Endothelial cell (in vitro differentiated cells): ENCODE data around the gene IWS1. TPM values are rescaled to one million over a fixed set of nuclear protein-coding genes. Genes with fewer than 3 reads are reported as not detected.

Experiments used
- DNase-seq: peaks from one replicate; pipeline ENCODE4 v3.0.0; 2021; ENCODE audit warnings: low spot score
- H3K27ac Mint-ChIP-seq: one replicate; pipeline ENCODE4 v1.8.0; 2021; ENCODE audit warnings: mixed read lengths, inconsistent platforms; ENCODE audit not compliant: unreplicated experiment
- H3K27me3 Mint-ChIP-seq: one replicate; pipeline ENCODE4 v1.8.0; 2021; ENCODE audit warnings: mild to moderate bottlenecking, moderate library complexity, mixed read lengths, inconsistent platforms; ENCODE audit not compliant: unreplicated experiment
- H3K36me3 Mint-ChIP-seq: one replicate; pipeline ENCODE4 v1.8.0; 2021; ENCODE audit warnings: mild to moderate bottlenecking, low read depth, mixed read lengths, inconsistent platforms; ENCODE audit not compliant: unreplicated experiment
- H3K4me1 Mint-ChIP-seq: one replicate; pipeline ENCODE4 v1.8.0; 2021; ENCODE audit warnings: mild to moderate bottlenecking, mixed read lengths, inconsistent platforms; ENCODE audit not compliant: unreplicated experiment
- H3K4me3 Mint-ChIP-seq: one replicate; pipeline ENCODE4 v1.8.0; 2021; ENCODE audit warnings: mild to moderate bottlenecking, mixed read lengths, inconsistent platforms; ENCODE audit not compliant: unreplicated experiment
- H3K9me3 Mint-ChIP-seq: one replicate; pipeline ENCODE4 v1.8.0; 2021; ENCODE audit warnings: mixed read lengths, inconsistent platforms; ENCODE audit not compliant: unreplicated experiment
- total RNA-seq: library from RNA; stranded (reverse); fragmentation: NEBNext Ultra II Directional; extraction: Animal tissue kit (Norgen Biotek cat#: 25700); gene quantifications from one replicate; pipeline ENCODE4 v1.2.1, GENCODE V29; 2021; ENCODE audit not compliant: unreplicated experiment
- TF ChIP-seq, protein P1 (sequence below): fragments of 200-600 bp; sonication (generic); IDR thresholded peaks from one replicate; pipeline ENCODE4 v1.5.0; 2021; ENCODE audit warnings: antibody characterized with exemption; ENCODE audit not compliant: unreplicated experiment

IWS1 gene
- total RNA-seq, 1 donor from 2014 or later = 50.5 TPM

- no peak for DNase-seq
- TF ChIP-seq, protein P1, sequence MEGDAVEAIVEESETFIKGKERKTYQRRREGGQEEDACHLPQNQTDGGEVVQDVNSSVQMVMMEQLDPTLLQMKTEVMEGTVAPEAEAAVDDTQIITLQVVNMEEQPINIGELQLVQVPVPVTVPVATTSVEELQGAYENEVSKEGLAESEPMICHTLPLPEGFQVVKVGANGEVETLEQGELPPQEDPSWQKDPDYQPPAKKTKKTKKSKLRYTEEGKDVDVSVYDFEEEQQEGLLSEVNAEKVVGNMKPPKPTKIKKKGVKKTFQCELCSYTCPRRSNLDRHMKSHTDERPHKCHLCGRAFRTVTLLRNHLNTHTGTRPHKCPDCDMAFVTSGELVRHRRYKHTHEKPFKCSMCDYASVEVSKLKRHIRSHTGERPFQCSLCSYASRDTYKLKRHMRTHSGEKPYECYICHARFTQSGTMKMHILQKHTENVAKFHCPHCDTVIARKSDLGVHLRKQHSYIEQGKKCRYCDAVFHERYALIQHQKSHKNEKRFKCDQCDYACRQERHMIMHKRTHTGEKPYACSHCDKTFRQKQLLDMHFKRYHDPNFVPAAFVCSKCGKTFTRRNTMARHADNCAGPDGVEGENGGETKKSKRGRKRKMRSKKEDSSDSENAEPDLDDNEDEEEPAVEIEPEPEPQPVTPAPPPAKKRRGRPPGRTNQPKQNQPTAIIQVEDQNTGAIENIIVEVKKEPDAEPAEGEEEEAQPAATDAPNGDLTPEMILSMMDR = no peak
- H3K27me3 Mint-ChIP-seq = peaks cover 2% of the 10 kb centered on the region
- H3K4me1 Mint-ChIP-seq = peaks cover 7% of the 10 kb centered on the region
- no peak overlapping the region for H3K4me3 Mint-ChIP-seq
- H3K27ac Mint-ChIP-seq = no peak overlapping the region
- no peaks in the 10 kb centered on the region for H3K9me3 Mint-ChIP-seq
- peaks cover 7% of the 10 kb centered on the region for H3K36me3 Mint-ChIP-seq
These were observed 5.9 kb downstream of the IWS1 start for GRCh38 chr2:127520424-127520823.

GRCh38 chr2:127517465-127517864 lies 8.8 kb downstream of the IWS1 start:
- Mint-ChIP-seq H3K9me3 (no peaks in the 10 kb centered on the region), H3K36me3 (peaks cover 12% of the 10 kb centered on the region), H3K27me3 (no peaks in the 10 kb centered on the region), H3K4me3 (no peak overlapping the region), H3K27ac (no peak overlapping the region), H3K4me1 (peaks cover 18% of the 10 kb centered on the region)
- TF ChIP-seq, protein P1 = no peak
- no peak for DNase-seq

- no peaks in the 10 kb centered on the region for H3K27me3 Mint-ChIP-seq
- peaks cover 29% of the 10 kb centered on the region for H3K4me1 Mint-ChIP-seq
- no peak overlapping the region for H3K4me3 Mint-ChIP-seq
- TF ChIP-seq, protein P1 = no peak
- H3K9me3 Mint-ChIP-seq = no peaks in the 10 kb centered on the region
- H3K36me3 Mint-ChIP-seq = peaks cover 8% of the 10 kb centered on the region
- no peak overlapping the region for H3K27ac Mint-ChIP-seq
- DNase-seq = no peak
These were observed 10.1 kb downstream of the IWS1 start for GRCh38 chr2:127516041-127516762.

- H3K36me3 Mint-ChIP-seq = peaks cover 10% of the 10 kb centered on the region
- no peaks in the 10 kb centered on the region for H3K9me3 Mint-ChIP-seq
- H3K4me3 Mint-ChIP-seq = no peak overlapping the region
- H3K27me3 Mint-ChIP-seq = no peaks in the 10 kb centered on the region
- no peak for DNase-seq
- H3K27ac Mint-ChIP-seq = peak overlapping the region; percentile 55
- TF ChIP-seq, protein P1 = no peak
- H3K4me1 Mint-ChIP-seq = peaks cover 29% of the 10 kb centered on the region
These were observed 10.8 kb downstream of the IWS1 start for GRCh38 chr2:127515383-127515915.

DNA sequence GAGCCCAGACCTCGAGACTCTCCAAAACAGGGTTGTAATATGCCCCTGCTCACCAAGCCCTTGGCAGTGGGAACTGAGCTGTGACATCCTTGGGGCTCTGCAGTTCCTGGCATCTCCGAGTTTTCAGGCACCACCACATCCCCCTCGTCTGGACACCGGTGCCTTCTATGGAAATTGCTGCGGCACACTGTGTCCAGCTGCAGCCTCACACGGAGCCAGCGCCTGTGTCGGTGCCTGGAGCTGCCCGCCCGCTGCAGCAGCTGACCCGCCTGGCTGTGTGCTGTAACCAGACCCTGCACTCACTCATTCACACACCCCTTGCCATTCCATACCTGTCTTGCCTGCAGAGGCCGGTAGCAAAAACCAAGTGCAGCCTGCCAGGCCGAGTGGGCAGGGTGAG lies 11.8 kb downstream of the IWS1 start:
- peaks cover 10% of the 10 kb centered on the region for H3K36me3 Mint-ChIP-seq
- H3K4me1 Mint-ChIP-seq = peaks cover 29% of the 10 kb centered on the region
- no peak for DNase-seq
- no peak overlapping the region for H3K27ac Mint-ChIP-seq
- no peak overlapping the region for H3K4me3 Mint-ChIP-seq
- TF ChIP-seq, protein P1 = no peak
- no peaks in the 10 kb centered on the region for H3K9me3 Mint-ChIP-seq
- no peaks in the 10 kb centered on the region for H3K27me3 Mint-ChIP-seq
